HG02610 (cell line): ENCODE data around the gene PARP8.

Source experiments
- ATAC-seq: cut with Tn5 transposase; IDR thresholded peaks from one replicate; pipeline ENCODE4 v1.9.1; 2021; ENCODE audit warnings: mild to moderate bottlenecking, moderate library complexity; ENCODE audit not compliant: unreplicated experiment

PARP8 gene

GRCh38 chr5:50839472-50839871 is 173.0 kb downstream of the PARP8 start:
- ATAC-seq, result no peak

DNA sequence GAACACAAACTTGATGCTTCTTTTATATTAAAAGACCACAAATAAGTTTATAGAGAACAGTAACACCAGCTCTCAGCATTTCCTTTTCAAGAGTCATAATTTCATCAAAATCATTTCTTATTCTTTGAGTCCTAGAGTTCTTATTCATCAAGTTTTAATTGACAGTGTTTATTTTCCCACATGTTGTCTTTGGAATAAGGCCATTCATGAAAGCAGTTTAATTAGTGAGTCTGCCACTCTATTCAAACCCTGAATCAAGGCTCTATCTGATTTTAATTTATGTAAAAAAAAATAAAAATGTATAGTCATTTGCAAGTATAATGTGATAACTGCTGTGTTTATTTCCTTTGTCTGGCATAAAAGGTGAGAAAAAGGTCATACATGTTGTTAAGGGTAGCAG is 176.7 kb downstream of the PARP8 start:
- ATAC-seq, result no peak

DNA sequence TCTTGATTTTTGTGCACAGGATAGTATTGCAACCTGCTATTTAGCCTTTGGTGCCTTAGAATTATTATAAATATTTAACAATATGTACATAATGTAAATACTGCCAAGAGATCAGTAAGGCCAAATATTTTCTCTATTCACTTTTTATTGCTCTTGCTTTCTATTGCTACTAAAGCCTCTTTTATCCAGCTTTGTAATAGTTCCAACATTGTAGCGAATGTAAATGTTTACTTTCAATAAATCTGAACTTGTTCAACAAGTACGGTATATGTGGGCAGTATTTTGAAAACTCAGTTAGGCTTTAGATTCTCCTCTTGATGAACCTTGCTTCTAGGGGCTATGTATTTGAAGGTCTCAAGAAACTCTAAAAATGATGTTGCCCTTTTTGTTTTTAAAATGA is 179.8 kb downstream of the PARP8 start:
- no peak for ATAC-seq

DNA sequence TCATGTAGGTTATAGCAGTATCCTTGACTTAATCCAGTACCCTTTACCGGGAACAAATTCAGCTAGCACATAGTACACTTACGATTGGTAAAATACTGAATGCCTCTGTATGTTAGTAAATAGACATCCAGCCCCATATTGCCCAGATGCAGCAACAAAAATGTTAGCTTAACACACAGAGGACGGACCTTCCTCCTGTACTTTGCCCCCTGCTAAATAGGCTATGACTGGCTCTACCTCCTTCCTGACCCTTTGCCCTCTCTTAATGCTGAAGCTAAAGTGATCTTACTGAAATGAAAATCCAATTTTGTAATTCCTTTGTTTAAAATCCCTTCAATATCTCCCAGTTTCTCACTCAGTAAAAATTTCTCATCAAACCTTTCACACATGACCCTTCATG is 183.1 kb downstream of the PARP8 start:
- no peak for ATAC-seq

DNA sequence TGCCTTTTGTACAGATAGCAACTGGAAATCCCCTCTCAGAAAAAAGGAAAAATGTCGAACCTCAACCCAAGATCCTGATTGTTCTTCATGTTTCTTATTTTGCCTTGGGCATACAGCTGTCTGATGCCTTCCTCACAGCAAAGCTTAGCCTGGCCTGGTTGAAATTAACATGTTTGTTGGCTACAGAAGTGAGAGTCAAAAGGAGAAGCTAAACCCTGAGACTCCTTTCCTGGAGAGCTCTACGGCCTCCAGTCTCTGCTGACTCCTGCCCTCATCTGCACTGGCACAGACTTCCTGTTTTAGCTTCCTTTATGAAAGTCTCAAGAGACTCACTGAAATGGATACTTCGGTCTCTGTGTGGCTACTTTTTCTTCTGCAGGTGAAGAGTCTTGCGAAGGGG is 186.7 kb downstream of the PARP8 start:
- peak; percentile 61 for ATAC-seq

GRCh38 chr5:50854082-50854481 is 187.6 kb downstream of the PARP8 start:
- no peak for ATAC-seq

DNA sequence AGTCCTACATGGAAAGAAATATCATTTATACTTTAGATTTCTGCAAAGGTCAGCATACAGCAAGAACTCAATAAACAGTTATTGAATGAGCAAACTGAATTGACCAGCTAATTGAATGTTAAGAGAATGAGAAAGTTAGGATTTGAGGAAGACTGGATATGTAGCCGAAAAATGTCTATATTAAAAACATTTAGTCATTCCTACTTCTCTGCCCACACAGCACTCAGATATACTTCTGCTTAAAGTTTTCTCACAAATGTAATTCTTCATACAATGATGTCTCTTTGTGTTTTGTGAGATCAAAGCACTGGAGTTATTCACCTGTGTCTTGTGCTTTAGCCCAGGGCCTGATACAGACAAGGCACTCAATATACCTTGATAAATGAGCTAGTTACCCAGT is 188.6 kb downstream of the PARP8 start:
- ATAC-seq, result no peak

DNA sequence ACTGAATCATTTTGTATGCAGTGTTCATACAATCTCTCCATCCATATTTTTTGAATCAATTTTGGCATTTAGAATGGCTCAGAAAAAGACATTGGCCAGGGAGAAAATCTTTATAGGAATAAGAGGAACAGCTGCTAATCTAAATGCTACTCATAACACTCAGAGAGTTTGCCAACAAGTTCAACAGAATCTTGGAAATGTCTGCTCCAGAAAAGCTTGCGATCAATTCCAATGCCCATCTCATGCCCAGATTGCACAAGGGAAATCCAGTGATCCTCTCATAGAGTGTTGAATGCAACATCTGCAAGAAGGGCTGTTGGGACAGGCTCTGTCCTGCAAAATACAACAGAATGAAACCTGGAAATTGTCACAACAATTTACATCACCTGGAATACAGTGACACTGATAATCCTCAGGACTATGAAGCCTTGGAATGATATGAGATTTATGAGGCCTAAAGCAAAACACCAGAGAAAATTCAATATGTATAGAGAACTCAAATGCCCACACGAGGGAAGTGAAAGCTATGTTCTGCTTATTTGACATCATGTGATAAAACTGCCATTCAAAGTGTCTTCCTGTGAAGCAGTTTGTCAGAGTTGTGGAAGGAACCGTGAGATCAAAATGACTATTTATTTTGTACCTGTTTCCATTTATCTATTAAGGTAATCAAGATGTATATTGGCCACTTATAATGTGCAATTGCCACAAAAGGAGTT is 190.1 kb downstream of the PARP8 start:
- ATAC-seq, result peak; percentile 78

DNA sequence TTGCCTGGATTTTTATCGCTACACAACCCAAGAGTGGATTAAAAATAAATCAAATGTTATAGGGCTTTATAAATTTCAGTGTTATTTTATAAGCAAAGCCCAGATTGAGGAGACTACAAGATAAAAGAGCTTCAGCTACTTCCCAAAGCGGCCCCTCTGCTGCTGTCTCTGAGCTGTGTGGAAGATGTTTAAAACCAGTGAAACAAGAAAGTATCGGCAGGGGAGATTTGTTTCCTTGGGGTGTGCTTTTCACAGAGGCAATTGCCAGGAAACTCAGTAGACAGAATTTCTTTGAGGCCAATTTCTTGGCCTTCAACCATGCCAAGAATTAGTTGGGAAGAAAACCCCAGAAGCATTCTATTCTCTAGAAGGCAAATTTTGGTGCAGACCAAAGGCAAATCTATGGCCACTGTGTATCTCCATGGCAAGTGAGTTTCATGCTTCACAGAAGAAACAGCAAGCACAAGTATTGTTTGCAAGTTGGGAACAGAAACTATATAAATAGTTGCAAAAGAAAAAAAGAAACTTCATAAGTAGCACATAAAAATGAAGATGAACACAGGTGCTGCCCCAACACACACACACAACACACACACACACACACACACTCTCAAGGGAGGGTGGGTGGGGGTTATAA is 197.2 kb downstream of the PARP8 start:
- no peak for ATAC-seq

DNA sequence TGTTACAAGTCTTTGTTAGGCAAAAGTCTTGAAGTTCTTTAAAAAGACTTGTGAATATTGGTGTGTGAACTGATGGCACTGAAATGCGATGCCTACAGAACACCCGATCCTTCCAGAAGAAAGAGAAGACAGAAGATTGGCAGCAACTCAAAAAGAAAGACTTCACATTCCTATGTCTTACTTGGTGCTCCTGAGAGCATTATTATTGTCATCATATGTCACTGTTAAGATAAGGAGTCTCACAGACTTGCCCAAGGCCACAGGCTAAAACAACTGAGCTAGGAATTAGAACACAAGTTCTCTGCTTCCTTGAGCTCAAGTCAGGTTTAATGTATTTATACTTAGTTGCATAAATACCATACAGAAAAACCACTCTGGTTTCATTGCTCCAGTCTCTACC is 198.0 kb downstream of the PARP8 start:
- no peak for ATAC-seq

- ATAC-seq, result no peak
These were observed 200.0 kb downstream of the PARP8 start for GRCh38 chr5:50866415-50866814.

GRCh38 chr5:50867140-50867539 is 200.7 kb downstream of the PARP8 start:
- no peak for ATAC-seq

DNA sequence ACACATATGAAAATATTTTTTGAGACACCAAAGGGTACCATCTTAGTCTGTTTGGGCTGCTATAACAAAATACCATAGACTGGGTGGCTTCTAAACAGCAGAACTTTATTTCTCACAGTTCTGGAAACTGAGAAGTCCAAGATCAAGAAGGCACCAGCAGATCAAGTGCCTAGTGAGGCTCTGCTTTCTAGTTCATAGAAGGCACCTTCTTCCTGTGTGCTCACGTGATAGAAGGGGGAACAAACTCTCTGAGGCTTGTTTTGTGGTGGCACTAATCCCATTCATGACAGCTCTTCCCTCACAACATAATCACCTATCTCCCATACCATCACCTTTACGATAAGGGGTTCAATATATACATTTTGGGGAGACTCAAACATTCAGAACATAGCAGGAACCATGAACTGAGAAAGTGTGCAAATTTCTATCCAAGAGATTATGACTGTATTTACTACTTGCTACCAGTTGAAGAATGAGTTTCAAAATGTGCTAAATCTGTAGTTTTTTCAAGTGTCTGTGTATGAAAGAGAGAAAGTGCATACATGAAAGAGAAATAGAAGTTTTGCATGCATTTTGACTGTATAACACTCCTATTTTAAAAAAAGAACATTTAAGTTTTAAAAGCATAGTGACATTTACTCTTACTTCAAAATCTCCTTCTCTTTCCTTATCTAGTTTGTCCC is 207.3 kb downstream of the PARP8 start:
- no peak for ATAC-seq

DNA sequence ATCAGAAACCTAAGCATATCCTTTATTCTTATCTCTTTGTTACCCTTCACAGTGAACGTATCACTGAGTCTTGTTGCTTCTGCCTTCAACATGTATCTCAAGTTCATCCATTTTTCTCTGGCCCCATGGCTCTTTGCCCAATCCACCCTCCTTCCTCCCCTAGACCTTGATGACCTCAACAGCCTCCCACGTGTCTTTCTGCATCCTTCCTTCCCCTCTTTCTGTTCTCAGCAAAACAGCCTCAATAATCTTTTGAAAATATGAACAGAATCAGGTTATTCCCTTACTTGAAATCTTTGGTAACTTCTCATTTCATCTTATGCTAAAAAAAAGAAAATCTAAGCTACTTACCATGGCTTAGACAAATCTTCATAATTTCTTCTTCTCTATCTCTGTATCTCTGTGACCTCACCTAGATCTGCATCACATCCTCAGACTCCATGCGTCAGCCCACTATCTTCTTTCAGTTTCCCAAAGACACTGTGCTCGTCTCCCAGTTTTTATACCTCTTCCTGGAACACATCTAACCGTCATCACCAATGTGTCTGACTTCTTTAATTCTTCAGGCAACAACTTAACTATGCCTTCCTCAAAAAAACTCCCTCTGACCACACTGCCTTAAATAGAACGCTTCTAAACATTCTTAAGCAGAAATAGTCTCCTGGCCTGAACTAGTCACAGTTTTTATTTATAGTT is 208.0 kb downstream of the PARP8 start:
- no peak for ATAC-seq

- no peak for ATAC-seq
These were observed 208.5 kb downstream of the PARP8 start for GRCh38 chr5:50875002-50875344.

GRCh38 chr5:50878470-50878869 is 212.0 kb downstream of the PARP8 start:
- ATAC-seq, result no peak

- no peak for ATAC-seq
These were observed 215.0 kb downstream of the PARP8 start for GRCh38 chr5:50881407-50881806.

DNA sequence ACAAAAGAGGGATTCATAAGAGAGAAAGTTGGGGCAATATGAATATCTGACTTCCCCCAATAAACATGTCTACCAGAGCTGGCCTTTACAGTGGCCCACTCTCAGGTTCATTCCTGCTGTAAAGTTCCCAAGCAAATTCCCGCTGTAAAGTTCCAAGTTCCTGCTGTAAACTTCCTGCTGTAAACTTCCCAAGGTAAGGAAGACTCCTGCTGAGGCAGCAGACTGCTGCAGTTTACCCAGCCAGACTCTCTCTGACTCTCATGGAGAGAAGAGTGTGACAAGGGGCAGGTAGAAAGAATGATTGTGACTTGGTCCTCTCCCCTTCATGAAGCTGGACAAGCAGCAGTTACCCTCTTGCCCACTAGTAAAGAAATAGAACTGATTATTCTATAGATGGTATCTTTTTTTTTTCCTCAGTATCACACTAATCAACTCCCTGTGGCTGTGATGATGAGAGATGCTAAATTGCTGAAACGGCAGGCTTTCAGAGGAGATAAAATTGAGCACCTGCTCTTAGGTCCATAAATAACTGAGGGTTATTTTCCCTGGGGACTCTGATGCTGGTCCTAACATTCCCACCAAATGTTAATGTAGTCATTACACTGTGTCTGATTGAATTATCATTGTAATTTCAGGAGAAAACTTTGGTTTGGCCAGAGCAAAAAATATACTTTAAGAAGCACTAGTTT is 220.4 kb downstream of the PARP8 start:
- ATAC-seq, result no peak

DNA sequence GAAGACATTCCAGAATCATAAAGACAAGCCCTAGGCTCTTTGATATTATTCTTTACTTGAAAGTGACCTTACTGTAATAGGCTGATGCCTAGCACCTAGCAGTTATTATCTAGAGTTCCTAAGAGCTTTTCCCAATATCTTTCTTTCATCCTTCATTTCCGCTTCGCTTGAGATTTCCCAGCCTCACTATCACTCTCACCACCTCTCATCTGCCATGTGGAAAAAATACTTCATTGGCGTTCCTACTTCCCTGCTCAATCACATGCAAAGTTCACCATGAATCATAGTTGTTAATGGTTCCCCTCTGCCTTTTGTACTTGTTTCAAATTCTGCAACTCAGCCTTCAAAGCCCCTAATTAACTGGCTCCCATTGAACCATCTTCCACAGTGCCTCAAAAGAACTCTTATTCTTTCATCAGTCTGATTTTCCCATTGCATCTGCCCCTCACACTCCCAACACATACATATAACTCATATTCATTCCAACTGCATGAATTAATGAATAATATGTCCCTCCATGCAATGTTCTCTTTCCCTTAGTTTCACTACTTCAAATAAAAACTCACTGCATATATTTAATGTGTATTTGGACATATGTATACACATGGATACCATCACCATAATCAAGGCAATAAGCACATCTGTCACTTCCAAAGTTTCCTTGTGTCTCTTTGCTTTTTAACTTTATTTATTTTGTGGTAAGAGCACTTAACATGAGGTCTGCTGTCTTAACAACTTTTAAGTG is 221.6 kb downstream of the PARP8 start:
- ATAC-seq, result no peak

DNA sequence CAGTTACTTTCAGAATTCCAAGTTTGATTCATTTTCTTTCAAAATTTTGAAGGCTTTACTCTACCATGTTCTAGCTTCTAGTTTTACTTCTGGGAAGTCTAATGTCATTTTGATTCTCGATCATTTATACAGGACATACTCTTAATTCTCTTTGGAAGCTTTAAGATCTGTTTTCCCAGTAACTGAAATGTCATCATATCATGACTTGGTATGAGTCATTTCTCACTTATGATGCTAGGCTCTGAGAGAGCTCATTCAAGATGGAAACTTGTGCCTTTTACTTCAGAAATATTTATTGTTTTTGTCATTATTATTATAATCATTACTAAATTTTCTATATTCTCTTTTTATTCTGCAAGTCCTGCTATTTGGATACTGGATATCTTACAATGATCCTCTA is 222.3 kb downstream of the PARP8 start:
- no peak for ATAC-seq
